Cardiac muscle cell (in vitro differentiated cells and primary cell): Measurements from ENCODE around the gene PSMD3. TPM values are rescaled to one million over a fixed set of nuclear protein-coding genes. Genes with fewer than 3 reads are reported as not detected.

Experiments used
- DNase-seq, 2 donors: peaks; one replicate each; pipeline versions ENCODE4 v3.0.0 to v3.0.0-alpha.2; 2010 to 2017; ENCODE audit warnings: low read depth in 1 of 2, low spot score in 1 of 2
- H3K27ac ChIP-seq: fragments of 200-600 bp; sonication (generic); 2 replicates; pipeline ENCODE4 v1.5.1; 2016
- H3K27me3 ChIP-seq: fragments of 200-600 bp; sonication (generic); 2 replicates; pipeline ENCODE4 v1.6.0; 2016; ENCODE audit warnings: control low read depth
- H3K36me3 ChIP-seq: fragments of 200-600 bp; sonication (generic); 2 replicates; pipeline ENCODE4 v1.5.1; 2016; ENCODE audit warnings: control low read depth
- H3K4me1 ChIP-seq: fragments of 200-600 bp; sonication (generic); 2 replicates; pipeline ENCODE4 v1.8.1; 2017; ENCODE audit warnings: low read depth, mild to moderate bottlenecking, mixed run types
- H3K4me3 ChIP-seq: fragments of 200-600 bp; sonication (generic); 2 replicates; pipeline ENCODE4 v1.5.1; 2016; ENCODE audit warnings: mild to moderate bottlenecking
- H3K9me3 ChIP-seq: fragments of 200-600 bp; sonication (generic); 2 replicates; pipeline ENCODE4 v1.5.1; 2017; ENCODE audit warnings: low read depth, mild to moderate bottlenecking, control low read depth
- CTCF ChIP-seq: IDR thresholded peaks from 2 replicates; pipeline ENCODE4 v1.5.1; 2012; ENCODE audit warnings: low read depth, mild to moderate bottlenecking, low read length
- polyA plus RNA-seq: library from polyadenylated mRNA; unstranded; fragments of >200 nt; fragmentation: Nextera tagmentation; extraction: Ambion mirVana; gene quantifications from 2 replicates; pipeline ENCODE4 v1.2.1, GENCODE V29; 2016
- total RNA-seq: library from RNA; depleted of rRNA; stranded (reverse); fragments of >200 nt; gene quantifications from 2 replicates; pipeline ENCODE4 v1.2.3, GENCODE V29; 2016

Gene PSMD3
- total and polyA plus RNA-seq, 2 experiments from 2014 or later: 139 to 154 TPM

GRCh38 chr17:39969375-39969774, 11.2 kb upstream of the PSMD3 start:
- no peak for DNase-seq
- H3K36me3 ChIP-seq: no peaks in the 10 kb centered on the region
- TF ChIP-seq CTCF: no peak
- H3K27me3 ChIP-seq: peaks cover 3% of the 10 kb centered on the region
- H3K9me3 ChIP-seq: no peaks in the 10 kb centered on the region
- H3K4me3 ChIP-seq: no peak overlapping the region
- H3K27ac ChIP-seq: no peak overlapping the region
- no peaks in the 10 kb centered on the region for H3K4me1 ChIP-seq

GRCh38 chr17:39970157-39970692, 10.4 kb upstream of the PSMD3 start:
- no peak for DNase-seq
- Histone ChIP-seq H3K36me3 (no peaks in the 10 kb centered on the region), H3K4me1 (no peaks in the 10 kb centered on the region), H3K4me3 (no peak overlapping the region), H3K27me3 (peaks cover 3% of the 10 kb centered on the region), H3K27ac (no peak overlapping the region), H3K9me3 (no peaks in the 10 kb centered on the region)
- TF ChIP-seq CTCF: no peak

- no peak for DNase-seq
- no peak overlapping the region for H3K4me3 ChIP-seq
- peaks cover 3% of the 10 kb centered on the region for H3K27me3 ChIP-seq
- no peak overlapping the region for H3K27ac ChIP-seq
- no peak for TF ChIP-seq CTCF
- no peaks in the 10 kb centered on the region for H3K9me3 ChIP-seq
- no peaks in the 10 kb centered on the region for H3K36me3 ChIP-seq
- H3K4me1 ChIP-seq: no peaks in the 10 kb centered on the region
Measured at GRCh38 chr17:39971076-39971603, 9.5 kb upstream of the PSMD3 start.

- DNase-seq: no peak
- no peak for TF ChIP-seq CTCF
Measured at GRCh38 chr17:39972271-39972670, 8.3 kb upstream of the PSMD3 start.

GRCh38 chr17:39973496-39973895, 7.1 kb upstream of the PSMD3 start:
- no peaks in the 10 kb centered on the region for H3K36me3 ChIP-seq
- H3K9me3 ChIP-seq: no peaks in the 10 kb centered on the region
- H3K27ac ChIP-seq: no peak overlapping the region
- peaks cover 3% of the 10 kb centered on the region for H3K27me3 ChIP-seq
- H3K4me3 ChIP-seq: no peak overlapping the region
- peak in 1 of 2 donors; percentile 33 for DNase-seq
- no peaks in the 10 kb centered on the region for H3K4me1 ChIP-seq
- TF ChIP-seq CTCF: no peak

More at GRCh38 chr17:39972271-39972670, 8.3 kb upstream of the PSMD3 start:
- H3K4me3 ChIP-seq: no peak overlapping the region
- peaks cover 3% of the 10 kb centered on the region for H3K27me3 ChIP-seq
- no peaks in the 10 kb centered on the region for H3K36me3 ChIP-seq
- no peak overlapping the region for H3K27ac ChIP-seq
- no peaks in the 10 kb centered on the region for H3K9me3 ChIP-seq
- no peaks in the 10 kb centered on the region for H3K4me1 ChIP-seq

- peaks cover 3% of the 10 kb centered on the region for H3K27me3 ChIP-seq
- no peaks in the 10 kb centered on the region for H3K9me3 ChIP-seq
- no peak for DNase-seq
- no peak overlapping the region for H3K4me3 ChIP-seq
- H3K27ac ChIP-seq: no peak overlapping the region
- no peak for TF ChIP-seq CTCF
- no peaks in the 10 kb centered on the region for H3K36me3 ChIP-seq
- H3K4me1 ChIP-seq: no peaks in the 10 kb centered on the region
Measured at GRCh38 chr17:39974433-39974832, 6.2 kb upstream of the PSMD3 start.
